IPS DF 4.7 (cell line): ENCODE data around the gene TFEB.

Experiments
- DNase-seq: peaks from one replicate; pipeline ENCODE4 v3.0.0-alpha.2; 2013; ENCODE audit warnings: low spot score; ENCODE audit errors: extremely low read depth

Gene TFEB

GRCh38 chr6:41653691-41654090 lies 81.7 kb downstream of the TFEB start:
- DNase-seq, result no peak

- DNase-seq, result no peak
Observed at GRCh38 chr6:41652866-41653652, 82.3 kb downstream of the TFEB start.

- no peak for DNase-seq
Observed at GRCh38 chr6:41651962-41652657, 83.3 kb downstream of the TFEB start.

GRCh38 chr6:41651246-41651961 lies 84.0 kb downstream of the TFEB start:
- DNase-seq, result no peak

GRCh38 chr6:41650120-41650519 lies 85.3 kb downstream of the TFEB start:
- DNase-seq, result no peak

GRCh38 chr6:41649596-41649995 lies 85.8 kb downstream of the TFEB start:
- no peak for DNase-seq

GRCh38 chr6:41648921-41649320 lies 86.5 kb downstream of the TFEB start:
- no peak for DNase-seq

GRCh38 chr6:41648070-41648585 lies 87.3 kb downstream of the TFEB start:
- no peak for DNase-seq

GRCh38 chr6:41647061-41647511 lies 88.3 kb downstream of the TFEB start:
- no peak for DNase-seq

- DNase-seq, result no peak
Observed at GRCh38 chr6:41646026-41646795, 89.2 kb downstream of the TFEB start.

- DNase-seq, result no peak
Observed at GRCh38 chr6:41645007-41645618, 90.3 kb downstream of the TFEB start.

- no peak for DNase-seq
Observed at GRCh38 chr6:41644297-41644879, 91.0 kb downstream of the TFEB start.

GRCh38 chr6:41643899-41644269 lies 91.5 kb downstream of the TFEB start:
- no peak for DNase-seq

GRCh38 chr6:41642960-41643898 lies 92.2 kb downstream of the TFEB start:
- DNase-seq, result no peak

GRCh38 chr6:41642090-41642959 lies 93.1 kb downstream of the TFEB start:
- no peak for DNase-seq

GRCh38 chr6:41641352-41641925 lies 94.0 kb downstream of the TFEB start:
- no peak for DNase-seq

GRCh38 chr6:41640426-41640825 lies 95.0 kb downstream of the TFEB start:
- DNase-seq, result no peak

GRCh38 chr6:41639809-41640371 lies 95.5 kb downstream of the TFEB start:
- no peak for DNase-seq
